Measurements from ENCODE around the gene CNTFR.

GRCh38 chr9:34519321-34520020 is 70.1 kb downstream of the CNTFR start:
- peak; percentile 29 for TF ChIP-seq CTCF (IDR thresholded peaks at IDR 0.05; ENCODE audit: low read depth, low read length, poor library complexity, severe bottlenecking)
- TF ChIP-seq EZH2phosphoT487 (IDR thresholded peaks at IDR 0.05; ENCODE audit: borderline replicate concordance, low read length) = no peak
